PC-3 (cell line): Measurements from ENCODE around the gene RESP18.

Experiments
- CTCF ChIP-seq: fragments of 300-600 bp; sonication (generic); conservative IDR thresholded peaks from 2 replicates; pipeline ENCODE4 v1.5.1; 2017; ENCODE audit warnings: antibody characterized with exemption, low read depth, mild to moderate bottlenecking, low read length
- EZH2 ChIP-seq: fragments of 300-600 bp; sonication (generic); IDR thresholded peaks from one replicate; pipeline ENCODE4 v1.6.1; 2017; ENCODE audit warnings: antibody characterized with exemption, mild to moderate bottlenecking, low read length; ENCODE audit not compliant: unreplicated experiment
- EZH2phosphoT487 ChIP-seq: fragments of 300-600 bp; sonication (generic); IDR thresholded peaks from 2 replicates; pipeline ENCODE4 v1.6.1; 2018; ENCODE audit warnings: mild to moderate bottlenecking, antibody characterized with exemption, low read length, borderline replicate concordance

- TF ChIP-seq EZH2 (no peak), CTCF (no peak), EZH2phosphoT487 (no peak)
These were observed 4.8 kb downstream of the RESP18 start for GRCh38 chr2:219327719-219328118.
